Natural killer cell (primary cell): ENCODE measurements around the gene UXS1. TPM values are rescaled to one million over a fixed set of nuclear protein-coding genes. Genes with fewer than 3 reads are reported as not detected.

Experiments used
- ATAC-seq, 3 donors: fragments of 150-1000 bp in 2 of 3; fragments of 200-7000 bp in 1 of 3; cut with Tn5 transposase; 1 replicate in 1 of 3; 2 replicates in 2 of 3; pipeline ENCODE4 v1.10.0; 2021; ENCODE audit warnings: mild to moderate bottlenecking in 2 of 3, moderate library complexity in 2 of 3
- DNase-seq, 2 donors: peaks; one replicate each; pipeline versions ENCODE4 v3.0.0 to v3.0.0-alpha.2; 2013 to 2021; ENCODE audit warnings: mixed read lengths in 1 of 2
- H3K27ac ChIP-seq: one replicate; pipeline ENCODE4 v1.5.1; 2013; ENCODE audit warnings: mild to moderate bottlenecking, low read length
- H3K27me3 ChIP-seq: one replicate; pipeline ENCODE4 v1.6.1; 2013; ENCODE audit warnings: low read length; ENCODE audit not compliant: control insufficient read depth, insufficient read depth
- H3K36me3 ChIP-seq: one replicate; pipeline ENCODE4 v1.6.1; 2013; ENCODE audit warnings: low read length; ENCODE audit not compliant: control insufficient read depth, insufficient read depth
- H3K4me1 ChIP-seq: one replicate; pipeline ENCODE4 v1.6.1; 2013; ENCODE audit warnings: low read length; ENCODE audit not compliant: control insufficient read depth, insufficient read depth
- H3K4me3 ChIP-seq: one replicate; pipeline ENCODE4 v1.5.1; 2013; ENCODE audit warnings: low read length
- H3K9me3 ChIP-seq: one replicate; pipeline ENCODE4 v1.6.1; 2013; ENCODE audit warnings: low read length; ENCODE audit not compliant: control insufficient read depth, insufficient read depth
- H3K27ac Mint-ChIP-seq, 2 donors: one replicate each; pipeline ENCODE4 v1.8.0; 2022; ENCODE audit warnings: mild to moderate bottlenecking in 2 of 2, mixed read lengths in 2 of 2, moderate library complexity in 1 of 2
- H3K27me3 Mint-ChIP-seq, 2 donors: one replicate each; pipeline ENCODE4 v1.8.0; 2022; ENCODE audit warnings: low read depth in 2 of 2, mixed read lengths in 2 of 2
- H3K36me3 Mint-ChIP-seq: one replicate; pipeline ENCODE4 v1.8.0; 2022; ENCODE audit warnings: mixed read lengths
- H3K4me1 Mint-ChIP-seq, 2 donors: one replicate each; pipeline ENCODE4 v1.8.0; 2022; ENCODE audit warnings: mixed read lengths in 2 of 2
- H3K4me3 Mint-ChIP-seq: one replicate; pipeline ENCODE4 v1.8.0; 2022; ENCODE audit warnings: mild to moderate bottlenecking, moderate library complexity, mixed read lengths
- H3K9me3 Mint-ChIP-seq, 2 donors: one replicate each; pipeline ENCODE4 v1.8.0; 2022; ENCODE audit warnings: mixed read lengths in 2 of 2
- WGBS: methylation state at CpG from one replicate; pipeline ENCODE4 v1.1.7; 2013; ENCODE audit warnings: missing lambda C conversion rate; ENCODE audit not compliant: insufficient coverage; 5-methylcytosine and 5-hydroxymethylcytosine counted together
- intact Hi-C: fragments of 100-400 bp; cut with micrococcal nuclease; formaldehyde crosslinking; loops from one replicate; pipeline ENCODE4 v1.14.2; 2022
- total RNA-seq, 4 donors: library from RNA; stranded (reverse); fragments of 120-200 nt in 1 of 4; gene quantifications; one replicate each; pipeline versions ENCODE4 v1.2.3 to v1.2.4, GENCODE V29; 2013 to 2022
- TF ChIP-seq, protein P1 (sequence below): fragments of 200-600 bp; IDR thresholded peaks from one replicate; pipeline ENCODE4 v1.8.0; 2022; ENCODE audit warnings: antibody characterized with exemption

The UXS1 gene
- total RNA-seq, 3 donors from 2014 or later (not counting 1 experiment from before 2014, with no cell fraction given): 36.3 to 60.4 (median 37.5) TPM

DNA sequence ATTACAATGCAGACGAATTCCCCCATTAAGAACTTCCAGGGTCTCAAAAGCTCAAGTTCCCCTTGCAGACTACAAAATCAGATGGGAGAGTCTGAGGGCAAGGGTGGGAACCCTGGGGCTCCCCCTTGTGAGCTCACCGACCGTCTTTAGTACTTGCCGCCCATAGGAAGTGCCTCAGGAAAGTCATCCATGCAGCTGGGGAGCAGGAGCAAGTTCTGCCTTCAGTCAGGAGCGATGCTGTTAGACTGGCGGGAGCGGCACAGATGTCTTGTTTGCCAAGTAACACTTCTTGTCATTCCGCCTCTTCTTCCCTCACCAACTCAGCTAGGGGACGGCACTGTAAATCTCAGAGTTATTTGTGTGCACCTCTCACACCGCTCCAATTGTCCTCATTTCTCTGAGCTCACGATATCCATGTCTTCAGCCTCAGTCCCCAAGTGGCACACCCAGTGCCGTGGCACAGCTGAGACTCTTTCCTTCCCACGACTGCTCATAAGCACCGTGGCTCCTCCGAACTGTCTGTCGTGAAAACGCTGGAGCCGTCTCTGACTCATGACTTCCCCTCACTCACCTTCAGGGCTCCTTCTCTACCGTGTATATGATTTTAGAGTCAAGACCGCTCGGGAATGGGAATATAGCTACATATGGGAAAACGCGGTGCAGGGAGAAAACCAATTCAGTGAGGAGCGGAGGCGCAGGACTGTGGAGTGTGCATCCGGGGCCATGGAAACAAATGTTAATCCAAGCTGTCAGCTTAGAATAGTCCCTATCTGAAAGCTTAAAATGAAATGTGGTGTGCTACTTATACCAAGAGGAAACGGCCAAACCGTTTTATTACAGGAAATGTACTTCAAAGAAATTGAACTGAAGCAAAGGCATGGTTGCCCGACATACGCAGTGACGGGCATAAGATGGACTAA lies 34.0 kb downstream of the UXS1 start:
- H3K27ac ChIP-seq: peak overlapping the region; percentile 94
- peak overlapping the region; percentile 90 for H3K4me3 Mint-ChIP-seq
- H3K36me3 ChIP-seq: peaks cover 2% of the 10 kb centered on the region
- H3K36me3 Mint-ChIP-seq: peaks cover 12% of the 10 kb centered on the region
- intact Hi-C loops: loop anchor here (1.0 kb wide), 1 partner anchor 34 kb away; the partner anchor contains the start of gene UXS1
- ATAC-seq: peak; percentile 63 to 73 (median 71)
- peak overlapping the region; percentile 56 for H3K4me3 ChIP-seq
- TF ChIP-seq, protein P1, sequence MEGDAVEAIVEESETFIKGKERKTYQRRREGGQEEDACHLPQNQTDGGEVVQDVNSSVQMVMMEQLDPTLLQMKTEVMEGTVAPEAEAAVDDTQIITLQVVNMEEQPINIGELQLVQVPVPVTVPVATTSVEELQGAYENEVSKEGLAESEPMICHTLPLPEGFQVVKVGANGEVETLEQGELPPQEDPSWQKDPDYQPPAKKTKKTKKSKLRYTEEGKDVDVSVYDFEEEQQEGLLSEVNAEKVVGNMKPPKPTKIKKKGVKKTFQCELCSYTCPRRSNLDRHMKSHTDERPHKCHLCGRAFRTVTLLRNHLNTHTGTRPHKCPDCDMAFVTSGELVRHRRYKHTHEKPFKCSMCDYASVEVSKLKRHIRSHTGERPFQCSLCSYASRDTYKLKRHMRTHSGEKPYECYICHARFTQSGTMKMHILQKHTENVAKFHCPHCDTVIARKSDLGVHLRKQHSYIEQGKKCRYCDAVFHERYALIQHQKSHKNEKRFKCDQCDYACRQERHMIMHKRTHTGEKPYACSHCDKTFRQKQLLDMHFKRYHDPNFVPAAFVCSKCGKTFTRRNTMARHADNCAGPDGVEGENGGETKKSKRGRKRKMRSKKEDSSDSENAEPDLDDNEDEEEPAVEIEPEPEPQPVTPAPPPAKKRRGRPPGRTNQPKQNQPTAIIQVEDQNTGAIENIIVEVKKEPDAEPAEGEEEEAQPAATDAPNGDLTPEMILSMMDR: no peak
- no peaks in the 10 kb centered on the region for H3K27me3 Mint-ChIP-seq
- peak; percentile 33 to 77 for DNase-seq
- H3K27me3 ChIP-seq: no peaks in the 10 kb centered on the region
- peaks cover 42 to 46% of the 10 kb centered on the region in 2 donors for H3K4me1 Mint-ChIP-seq
- WGBS: 4% methylated on average over 30 of the region's 31 CpGs
- H3K27ac Mint-ChIP-seq: peak overlapping the region; percentile 92 to 94
- H3K4me1 ChIP-seq: peaks cover 35% of the 10 kb centered on the region
- no peaks in the 10 kb centered on the region for H3K9me3 ChIP-seq
- no peaks in the 10 kb centered on the region for H3K9me3 Mint-ChIP-seq

DNA sequence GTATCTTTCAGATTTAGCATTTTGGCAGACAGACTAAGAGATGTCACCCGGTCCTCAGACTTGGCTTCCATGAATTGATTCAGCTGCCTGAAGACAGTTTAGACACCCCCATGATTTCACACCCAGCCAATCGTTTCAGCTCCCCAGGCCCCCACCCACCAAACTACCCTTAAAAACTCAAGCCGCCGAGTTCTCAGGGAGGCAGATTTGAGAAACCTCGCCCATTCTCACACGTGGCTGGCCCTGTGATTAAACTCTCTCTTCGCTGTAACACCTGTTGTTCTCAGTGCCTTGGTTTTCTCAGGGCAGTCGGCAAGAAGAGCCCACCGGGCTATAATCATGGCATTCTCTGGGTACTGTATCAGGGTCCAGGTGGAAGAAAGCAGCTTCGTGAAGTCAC lies 35.2 kb downstream of the UXS1 start:
- Histone ChIP-seq H3K27me3 (no peaks in the 10 kb centered on the region), H3K4me1 (peaks cover 35% of the 10 kb centered on the region), H3K4me3 (peak overlapping the region; percentile 56), H3K9me3 (peaks cover 4% of the 10 kb centered on the region), H3K27ac (peak overlapping the region; percentile 94), H3K36me3 (peaks cover 12% of the 10 kb centered on the region)
- peak; percentile 39 to 72 (median 53) for ATAC-seq
- peaks cover 42 to 46% of the 10 kb centered on the region in 2 donors for H3K4me1 Mint-ChIP-seq
- H3K27me3 Mint-ChIP-seq: no peaks in the 10 kb centered on the region
- no peaks in the 10 kb centered on the region for H3K9me3 Mint-ChIP-seq
- WGBS: 26% methylated on average over 10 of the region's 10 CpGs
- peak in 1 of 2 donors; percentile 63 for DNase-seq
- intact Hi-C loops: no loop called here
- peak overlapping the region; percentile 90 for H3K4me3 Mint-ChIP-seq
- H3K27ac Mint-ChIP-seq: peak overlapping the region; percentile 92 to 94
- TF ChIP-seq, protein P1: no peak
- peaks cover 25% of the 10 kb centered on the region for H3K36me3 Mint-ChIP-seq

- TF ChIP-seq, protein P1: no peak
- peaks cover 6% of the 10 kb centered on the region for H3K9me3 ChIP-seq
- H3K27me3 Mint-ChIP-seq: no peaks in the 10 kb centered on the region
- H3K4me1 Mint-ChIP-seq: peaks cover 43 to 49% of the 10 kb centered on the region in 2 donors
- intact Hi-C loops: no loop called here
- DNase-seq: peak in 1 of 2 donors; percentile 22
- H3K36me3 Mint-ChIP-seq: peaks cover 32% of the 10 kb centered on the region
- peak overlapping the region; percentile 92 to 94 for H3K27ac Mint-ChIP-seq
- 81% methylated on average over 3 of the region's 4 CpGs for WGBS
- peaks cover 12% of the 10 kb centered on the region for H3K36me3 ChIP-seq
- peaks cover 35% of the 10 kb centered on the region for H3K4me1 ChIP-seq
- peaks cover 3 to 6% of the 10 kb centered on the region in 2 donors for H3K9me3 Mint-ChIP-seq
- H3K4me3 ChIP-seq: no peak overlapping the region
- no peaks in the 10 kb centered on the region for H3K27me3 ChIP-seq
- peak overlapping the region; percentile 90 for H3K4me3 Mint-ChIP-seq
- no peak overlapping the region for H3K27ac ChIP-seq
- no peak for ATAC-seq
Observed at GRCh38 chr2:106158131-106158530, 36.0 kb downstream of the UXS1 start.
